Stimulated activated memory B cell treated with anti-CD40 and anti-IgM and Interleukin-4, amounts not matched to agents 10 μg/mL and 1 μg/mL and 100 μg/mL, for 72 hours (primary cell): ENCODE measurements around the gene JUNB.
A peak's percentile ranks its signal among the peaks of the same experiment; 100 is the strongest.

Source experiments
- ATAC-seq: fragments of 150-1000 bp; cut with Tn5 transposase; 2 replicates; pipeline ENCODE4 v1.10.0; 2021
- H3K27ac Mint-ChIP-seq: one replicate; pipeline ENCODE4 v1.8.0; 2022; ENCODE audit warnings: mild to moderate bottlenecking, mixed read lengths
- H3K27me3 Mint-ChIP-seq: one replicate; pipeline ENCODE4 v1.8.0; 2022; ENCODE audit warnings: mixed read lengths
- H3K36me3 Mint-ChIP-seq: one replicate; pipeline ENCODE4 v1.8.0; 2022; ENCODE audit warnings: mixed read lengths
- H3K4me1 Mint-ChIP-seq: one replicate; pipeline ENCODE4 v1.8.0; 2022; ENCODE audit warnings: mixed read lengths
- H3K4me3 Mint-ChIP-seq: one replicate; pipeline ENCODE4 v1.8.0; 2022; ENCODE audit warnings: mild to moderate bottlenecking, moderate library complexity, mixed read lengths
- H3K9me3 Mint-ChIP-seq: one replicate; pipeline ENCODE4 v1.8.0; 2022; ENCODE audit warnings: mixed read lengths

The JUNB gene

GRCh38 chr19:12782424-12783290, 8.6 kb upstream of the JUNB start:
- Mint-ChIP-seq H3K4me1 (peaks cover 30% of the 10 kb centered on the region), H3K36me3 (no peaks in the 10 kb centered on the region), H3K27ac (no peak overlapping the region), H3K9me3 (no peaks in the 10 kb centered on the region), H3K27me3 (no peaks in the 10 kb centered on the region), H3K4me3 (peak overlapping the region; percentile 83)
- ATAC-seq = peak; percentile 69

DNA sequence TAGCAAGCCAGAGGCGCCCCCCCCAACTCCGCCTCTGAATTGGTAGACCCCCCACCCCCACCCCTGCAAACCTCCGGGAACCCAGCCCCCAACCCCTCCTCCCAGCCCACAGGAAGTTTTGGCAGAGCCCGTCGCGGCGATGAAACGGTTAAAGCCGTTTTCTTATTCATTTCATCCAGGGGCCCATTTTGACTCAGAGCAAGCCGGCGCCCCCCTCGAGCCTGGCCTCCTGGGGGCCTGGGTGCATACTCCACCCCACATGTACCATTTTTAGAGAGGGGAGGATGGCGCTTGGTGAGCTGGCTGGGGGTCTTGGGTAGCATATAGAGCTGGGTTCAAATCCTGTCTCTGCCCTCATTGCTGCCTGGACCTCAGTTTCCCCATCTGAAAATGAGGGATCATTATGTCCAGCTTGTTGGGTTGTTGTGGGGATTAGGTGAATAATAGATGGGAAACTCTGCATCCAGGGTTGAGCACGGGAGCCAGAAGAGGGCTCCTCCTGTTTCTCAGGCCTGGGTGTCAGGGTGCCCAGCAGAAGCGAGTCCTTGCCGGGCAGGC, 7.9 kb upstream of the JUNB start:
- Mint-ChIP-seq H3K36me3 (no peaks in the 10 kb centered on the region), H3K9me3 (no peaks in the 10 kb centered on the region), H3K4me1 (peaks cover 27% of the 10 kb centered on the region), H3K27ac (no peak overlapping the region), H3K4me3 (peak overlapping the region; percentile 50), H3K27me3 (no peaks in the 10 kb centered on the region)
- peak; percentile 3 for ATAC-seq

GRCh38 chr19:12783849-12784393, 7.4 kb upstream of the JUNB start:
- no peak overlapping the region for H3K27ac Mint-ChIP-seq
- H3K4me1 Mint-ChIP-seq = peaks cover 27% of the 10 kb centered on the region
- peak overlapping the region; percentile 50 for H3K4me3 Mint-ChIP-seq
- no peak for ATAC-seq
- no peaks in the 10 kb centered on the region for H3K9me3 Mint-ChIP-seq
- no peaks in the 10 kb centered on the region for H3K27me3 Mint-ChIP-seq
- H3K36me3 Mint-ChIP-seq = no peaks in the 10 kb centered on the region

DNA sequence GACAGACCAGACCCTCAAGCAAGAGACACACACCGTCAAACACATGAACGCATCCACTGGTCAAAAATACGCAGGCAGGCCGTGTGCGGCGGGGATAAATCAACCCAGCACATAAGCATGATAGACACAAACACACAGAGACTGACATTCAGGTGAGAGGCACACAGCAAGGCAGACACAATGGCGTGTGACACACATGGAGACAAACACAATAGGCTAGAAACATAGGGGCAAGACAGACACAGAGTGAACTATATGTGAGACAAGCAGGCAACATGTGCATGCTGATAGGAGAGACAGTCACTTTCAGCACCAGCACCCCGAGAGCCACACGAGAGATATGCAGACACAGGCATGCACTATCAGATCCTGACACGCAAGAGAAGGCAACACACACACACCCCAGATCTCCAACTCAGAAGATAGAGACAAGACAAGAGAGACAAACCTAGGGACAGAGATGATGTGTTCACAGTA, 6.9 kb upstream of the JUNB start:
- H3K4me3 Mint-ChIP-seq = no peak overlapping the region
- H3K4me1 Mint-ChIP-seq = peaks cover 27% of the 10 kb centered on the region
- no peaks in the 10 kb centered on the region for H3K36me3 Mint-ChIP-seq
- no peak for ATAC-seq
- H3K27me3 Mint-ChIP-seq = no peaks in the 10 kb centered on the region
- no peak overlapping the region for H3K27ac Mint-ChIP-seq
- no peaks in the 10 kb centered on the region for H3K9me3 Mint-ChIP-seq

GRCh38 chr19:12784871-12785430, 6.3 kb upstream of the JUNB start:
- Mint-ChIP-seq H3K4me3 (no peak overlapping the region), H3K4me1 (peaks cover 25% of the 10 kb centered on the region), H3K36me3 (no peaks in the 10 kb centered on the region), H3K9me3 (no peaks in the 10 kb centered on the region), H3K27ac (no peak overlapping the region), H3K27me3 (no peaks in the 10 kb centered on the region)
- ATAC-seq = no peak

DNA sequence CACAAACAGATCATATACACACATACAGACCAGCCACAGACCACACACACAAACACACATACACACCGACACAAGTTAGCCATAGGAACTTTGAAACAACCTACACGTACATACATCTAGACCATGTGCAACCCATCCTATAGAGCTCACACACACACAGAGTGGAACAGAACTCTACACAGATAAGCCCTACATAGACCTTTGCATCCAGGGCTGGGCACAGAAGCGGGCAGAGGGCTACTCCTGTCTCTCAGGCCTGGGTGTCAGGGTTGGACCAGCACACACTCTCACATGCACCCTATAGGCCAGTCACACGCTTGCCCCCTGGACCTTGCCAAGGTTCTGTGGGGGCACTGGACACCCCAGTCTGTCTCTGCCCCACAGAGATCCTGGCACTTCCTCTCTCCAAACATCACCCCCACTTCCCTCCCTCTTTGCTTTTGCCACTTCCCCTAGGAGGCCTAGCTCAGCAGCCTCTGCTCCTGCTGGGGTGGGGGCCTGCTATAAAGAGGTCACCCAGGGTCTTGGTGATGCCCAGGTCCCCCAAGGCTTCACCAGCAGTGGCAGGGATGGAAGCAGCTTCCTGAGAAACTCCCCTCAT, 5.8 kb upstream of the JUNB start:
- Mint-ChIP-seq H3K9me3 (no peaks in the 10 kb centered on the region), H3K27ac (no peak overlapping the region), H3K4me3 (no peak overlapping the region), H3K27me3 (no peaks in the 10 kb centered on the region), H3K36me3 (no peaks in the 10 kb centered on the region), H3K4me1 (peaks cover 29% of the 10 kb centered on the region)
- no peak for ATAC-seq

- Mint-ChIP-seq H3K27ac (no peak overlapping the region), H3K4me1 (peaks cover 36% of the 10 kb centered on the region), H3K27me3 (no peaks in the 10 kb centered on the region), H3K36me3 (no peaks in the 10 kb centered on the region), H3K4me3 (no peak overlapping the region), H3K9me3 (no peaks in the 10 kb centered on the region)
- ATAC-seq = no peak
Measured at GRCh38 chr19:12786141-12786870, 5.0 kb upstream of the JUNB start.

GRCh38 chr19:12786952-12787351, 4.3 kb upstream of the JUNB start:
- no peaks in the 10 kb centered on the region for H3K36me3 Mint-ChIP-seq
- H3K4me3 Mint-ChIP-seq = no peak overlapping the region
- H3K27ac Mint-ChIP-seq = no peak overlapping the region
- H3K4me1 Mint-ChIP-seq = peaks cover 30% of the 10 kb centered on the region
- ATAC-seq = no peak
- H3K9me3 Mint-ChIP-seq = no peaks in the 10 kb centered on the region
- no peaks in the 10 kb centered on the region for H3K27me3 Mint-ChIP-seq

DNA sequence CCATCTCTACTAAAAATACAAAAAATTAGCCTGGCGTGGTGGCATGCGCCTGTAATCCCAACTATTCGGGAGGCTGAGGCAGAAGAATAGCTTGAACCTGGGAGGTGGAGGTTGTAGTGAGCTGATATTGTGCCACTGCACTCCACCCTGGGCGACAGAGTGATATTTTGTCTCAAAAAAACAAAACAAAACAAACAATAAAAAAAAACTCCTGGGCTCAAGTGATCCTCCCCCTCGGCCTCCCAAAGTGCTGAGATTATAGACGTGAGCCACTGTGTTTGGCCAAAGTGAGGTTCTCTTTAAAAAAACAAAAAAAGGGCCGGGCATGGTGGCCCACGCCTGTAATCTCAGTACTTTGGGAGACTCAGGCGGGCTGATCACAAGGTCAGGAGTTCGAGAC, 3.8 kb upstream of the JUNB start:
- Mint-ChIP-seq H3K27ac (peak overlapping the region; percentile 92), H3K36me3 (peaks cover 2% of the 10 kb centered on the region), H3K27me3 (no peaks in the 10 kb centered on the region), H3K4me1 (peaks cover 25% of the 10 kb centered on the region), H3K9me3 (no peaks in the 10 kb centered on the region), H3K4me3 (no peak overlapping the region)
- no peak for ATAC-seq

DNA sequence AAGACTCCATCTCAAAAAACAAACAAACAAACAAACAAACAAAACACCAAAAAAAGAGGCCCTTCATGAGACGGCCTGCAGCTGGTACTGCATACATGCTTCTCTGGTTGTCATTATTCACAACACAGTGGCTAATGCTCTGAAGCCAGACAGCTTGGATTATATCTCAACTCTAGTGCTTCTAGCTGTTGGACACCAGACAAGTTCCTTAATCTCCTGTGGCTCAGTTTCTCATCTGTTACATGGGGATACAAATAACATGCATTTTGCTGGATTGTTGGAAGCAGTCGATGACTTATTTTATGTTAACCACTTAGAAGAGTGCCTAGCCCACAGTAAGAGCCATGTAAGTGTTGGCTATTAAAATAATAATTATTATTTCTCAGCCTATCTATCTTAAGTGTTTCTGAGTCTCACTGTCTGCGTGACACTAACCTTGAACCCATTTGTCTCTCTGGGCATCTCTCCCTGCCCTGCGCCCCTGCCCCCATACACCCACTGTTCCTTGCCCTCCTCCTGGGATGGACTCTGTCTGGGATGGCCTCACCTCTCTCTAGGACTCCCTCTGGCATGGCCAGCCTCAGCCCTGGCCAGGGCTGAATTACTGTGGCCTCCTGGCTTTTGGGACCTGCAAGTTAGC, 3.1 kb upstream of the JUNB start:
- peak overlapping the region; percentile 90 for H3K4me3 Mint-ChIP-seq

DNA sequence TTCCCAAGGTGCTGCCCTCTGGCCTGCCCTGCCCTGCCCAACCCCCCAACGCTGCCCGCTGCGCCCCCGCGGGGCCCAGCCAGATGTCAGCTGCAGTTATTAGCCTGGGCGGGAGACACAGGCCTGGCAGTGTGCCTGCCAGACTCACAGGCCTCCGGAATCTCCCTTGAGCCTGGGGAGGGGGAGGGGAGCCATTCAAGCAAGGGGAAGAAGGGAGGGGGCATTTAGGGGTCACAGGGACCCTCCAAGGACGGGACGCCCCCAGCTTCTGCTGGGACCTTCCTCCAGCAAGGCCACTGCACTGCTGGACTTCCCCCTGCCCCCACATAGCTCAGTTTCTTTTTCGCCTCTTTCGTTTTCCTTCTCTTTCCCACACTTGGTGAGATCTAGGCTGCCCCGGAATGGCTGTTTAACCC, 2.6 kb upstream of the JUNB start:
- peak; percentile 0 for ATAC-seq

More for the DNA sequence above, 3.1 kb upstream of the JUNB start:
- Mint-ChIP-seq H3K27me3 (no peaks in the 10 kb centered on the region), H3K27ac (peak overlapping the region; percentile 92), H3K36me3 (peaks cover 9% of the 10 kb centered on the region), H3K4me1 (peaks cover 25% of the 10 kb centered on the region), H3K9me3 (no peaks in the 10 kb centered on the region)
- ATAC-seq = no peak

GRCh38 chr19:12789098-12789903, 2.0 kb upstream of the JUNB start:
- H3K4me3 Mint-ChIP-seq = peak overlapping the region; percentile 96
- H3K4me1 Mint-ChIP-seq = peaks cover 31% of the 10 kb centered on the region
- H3K27ac Mint-ChIP-seq = peak overlapping the region; percentile 92
- peaks cover 12% of the 10 kb centered on the region for H3K36me3 Mint-ChIP-seq
- H3K9me3 Mint-ChIP-seq = no peaks in the 10 kb centered on the region
- H3K27me3 Mint-ChIP-seq = no peaks in the 10 kb centered on the region
- ATAC-seq = no peak

More for the DNA sequence above, 2.6 kb upstream of the JUNB start:
- Mint-ChIP-seq H3K27me3 (no peaks in the 10 kb centered on the region), H3K4me3 (peak overlapping the region; percentile 90), H3K36me3 (peaks cover 12% of the 10 kb centered on the region), H3K27ac (peak overlapping the region; percentile 92), H3K9me3 (no peaks in the 10 kb centered on the region), H3K4me1 (peaks cover 25% of the 10 kb centered on the region)

DNA sequence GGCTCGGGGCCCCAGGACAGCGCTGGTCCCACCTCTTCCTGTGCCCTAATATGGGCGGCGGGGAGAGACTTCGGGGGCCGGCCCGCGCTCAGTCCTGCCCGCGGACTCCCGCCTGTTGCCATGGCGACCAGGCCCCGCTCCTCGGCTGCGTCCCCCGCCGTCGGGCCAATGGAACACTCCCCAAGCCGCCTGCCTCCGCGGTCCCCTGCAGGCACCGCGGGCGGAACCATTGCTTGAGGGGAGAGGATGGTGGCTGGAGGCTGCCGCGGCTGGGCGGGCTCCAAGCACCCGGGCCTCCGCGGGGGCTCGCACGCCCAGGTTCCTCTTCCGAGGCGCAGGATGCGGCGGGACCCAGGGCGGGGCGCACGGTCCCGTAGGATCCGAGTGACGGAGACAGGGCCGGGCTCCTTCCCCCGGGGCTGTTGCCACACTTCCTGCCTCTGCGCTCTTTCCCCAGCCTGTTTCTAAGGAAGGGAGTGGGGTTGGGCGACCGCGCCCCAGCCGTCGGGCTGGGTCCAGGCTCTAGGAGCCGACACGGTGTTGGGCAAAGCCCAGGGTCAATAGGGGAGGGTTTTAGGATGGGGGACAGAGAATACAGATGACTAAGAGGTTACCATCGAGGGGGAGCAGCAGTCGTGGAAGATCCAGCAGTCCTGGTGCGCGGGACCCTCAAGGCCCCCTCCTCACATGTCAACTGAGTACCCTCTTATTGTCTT, 1.2 kb upstream of the JUNB start:
- H3K27ac Mint-ChIP-seq = peak overlapping the region; percentile 92
- H3K4me1 Mint-ChIP-seq = peaks cover 37% of the 10 kb centered on the region
- peaks cover 12% of the 10 kb centered on the region for H3K36me3 Mint-ChIP-seq
- ATAC-seq = peak; percentile 71
- no peaks in the 10 kb centered on the region for H3K27me3 Mint-ChIP-seq
- H3K4me3 Mint-ChIP-seq = peak overlapping the region; percentile 96
- H3K9me3 Mint-ChIP-seq = no peaks in the 10 kb centered on the region
